MM.1S (cell line): Measurements from ENCODE around the gene SCAPER.

Experiments used
- DNase-seq: peaks from one replicate; pipeline ENCODE4 v3.0.0-alpha.2; 2015
- H2AFZ ChIP-seq: fragments of 300-600 bp; sonication (generic); 2 replicates; pipeline ENCODE4 v1.6.0; 2016; ENCODE audit warnings: antibody characterized with exemption, low read length
- H3F3A ChIP-seq: fragments of 300-600 bp; sonication (generic); 2 replicates; pipeline ENCODE4 v1.6.1; 2016; ENCODE audit warnings: mild to moderate bottlenecking, antibody characterized with exemption, low read length, moderate library complexity, mixed read lengths; ENCODE audit not compliant: insufficient read depth
- H3K27ac ChIP-seq: fragments of 300-600 bp; sonication (generic); 2 replicates; pipeline ENCODE4 v1.5.1; 2016; ENCODE audit warnings: mild to moderate bottlenecking, low read length
- H3K27me3 ChIP-seq: fragments of 300-600 bp; sonication (generic); replicated peaks from 2 replicates; pipeline ENCODE4 v1.6.0; 2016; ENCODE audit warnings: low read length; ENCODE audit not compliant: insufficient read depth
- H3K36me3 ChIP-seq: fragments of 300-600 bp; sonication (generic); replicated peaks from 2 replicates; pipeline ENCODE4 v1.6.1; 2016; ENCODE audit warnings: mild to moderate bottlenecking, low read length, mixed read lengths; ENCODE audit not compliant: insufficient read depth
- H3K4me1 ChIP-seq: fragments of 300-600 bp; sonication (generic); 2 replicates; pipeline ENCODE4 v1.6.1; 2016; ENCODE audit warnings: low read length, mixed read lengths
- H3K4me2 ChIP-seq: fragments of 300-600 bp; sonication (generic); 2 replicates; pipeline ENCODE4 v1.6.0; 2016; ENCODE audit warnings: low read depth, low read length
- H3K4me3 ChIP-seq: fragments of 300-600 bp; sonication (generic); 2 replicates; pipeline ENCODE4 v1.5.1; 2016; ENCODE audit warnings: low read length, mixed read lengths
- H3K79me2 ChIP-seq: fragments of 300-600 bp; sonication (generic); 2 replicates; pipeline ENCODE4 v1.6.1; 2016; ENCODE audit warnings: mixed run types, low read length, mixed read lengths
- H3K9ac ChIP-seq: fragments of 300-600 bp; sonication (generic); 2 replicates; pipeline ENCODE4 v1.6.1; 2016; ENCODE audit warnings: low read length, mixed read lengths
- H3K9me2 ChIP-seq: fragments of 300-600 bp; sonication (generic); replicated peaks from 2 replicates; pipeline ENCODE4 v1.6.1; 2016; ENCODE audit warnings: mild to moderate bottlenecking, low read length, mixed read lengths; ENCODE audit not compliant: insufficient read depth
- H3K9me3 ChIP-seq: fragments of 300-600 bp; sonication (generic); replicated peaks from 2 replicates; pipeline ENCODE4 v1.6.1; 2016; ENCODE audit warnings: mild to moderate bottlenecking, low read length, mixed read lengths; ENCODE audit not compliant: insufficient read depth
- H4K20me1 ChIP-seq: fragments of 300-600 bp; sonication (generic); 2 replicates; pipeline ENCODE4 v1.6.1; 2016; ENCODE audit warnings: mild to moderate bottlenecking, low read length, moderate library complexity, mixed read lengths; ENCODE audit not compliant: insufficient read depth
- EZH2 ChIP-seq: fragments of 300-600 bp; sonication (generic); optimal IDR thresholded peaks from 2 replicates; pipeline ENCODE3; 2017; ENCODE audit warnings: low read depth, mild to moderate bottlenecking, antibody characterized with exemption, low read length, mixed read lengths
- EZH2phosphoT487 ChIP-seq: fragments of 300-600 bp; sonication (generic); IDR thresholded peaks from 2 replicates; pipeline ENCODE4 v1.6.1; 2018; ENCODE audit warnings: antibody characterized with exemption, low read length
- TF ChIP-seq, protein P1 (sequence below): fragments of 300-600 bp; sonication (generic); IDR thresholded peaks from 2 replicates; pipeline ENCODE4 v1.5.1; 2016; ENCODE audit warnings: antibody characterized with exemption, low read length, mixed read lengths

Gene SCAPER

DNA sequence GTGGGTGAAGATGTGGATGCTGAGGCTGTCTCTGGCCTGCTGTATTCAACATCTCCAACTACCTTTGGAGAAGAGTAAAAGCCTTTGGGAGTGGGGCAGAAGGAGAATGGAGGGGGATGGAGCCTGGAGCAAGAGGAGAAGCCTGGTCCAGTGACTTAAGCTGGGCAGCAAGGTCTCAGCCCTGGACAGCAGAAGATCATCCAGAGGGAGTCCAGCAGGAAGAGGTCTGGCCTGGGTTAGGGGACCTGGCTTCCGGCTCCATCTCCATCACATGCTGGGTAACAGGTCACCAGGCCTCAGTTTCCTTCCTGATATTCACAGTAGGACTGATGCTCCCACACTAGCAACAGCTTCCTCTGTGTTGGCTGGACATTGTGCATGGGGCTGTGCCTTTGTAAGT, 572.3 kb downstream of the SCAPER start:
- Histone ChIP-seq H3K36me3 (no peaks in the 10 kb centered on the region), H2AFZ (no peak overlapping the region), H4K20me1 (no peaks in the 10 kb centered on the region), H3K4me1 (no peaks in the 10 kb centered on the region; the same call in 1 of the 2 replicates), H3K27me3 (0 out of 2 replicates have a peak, but pooled peaks cover 6% of the 10 kb centered on the region), H3K9me3 (no peaks in the 10 kb centered on the region), H3K4me2 (no peak overlapping the region), H3K79me2 (no peaks in the 10 kb centered on the region), H3K27ac (no peak overlapping the region), H3K9ac (no peak overlapping the region), H3F3A (no peaks in the 10 kb centered on the region), H3K9me2 (no peaks in the 10 kb centered on the region), H3K4me3 (no peak overlapping the region)
- DNase-seq, result no peak
- TF ChIP-seq, protein P1, sequence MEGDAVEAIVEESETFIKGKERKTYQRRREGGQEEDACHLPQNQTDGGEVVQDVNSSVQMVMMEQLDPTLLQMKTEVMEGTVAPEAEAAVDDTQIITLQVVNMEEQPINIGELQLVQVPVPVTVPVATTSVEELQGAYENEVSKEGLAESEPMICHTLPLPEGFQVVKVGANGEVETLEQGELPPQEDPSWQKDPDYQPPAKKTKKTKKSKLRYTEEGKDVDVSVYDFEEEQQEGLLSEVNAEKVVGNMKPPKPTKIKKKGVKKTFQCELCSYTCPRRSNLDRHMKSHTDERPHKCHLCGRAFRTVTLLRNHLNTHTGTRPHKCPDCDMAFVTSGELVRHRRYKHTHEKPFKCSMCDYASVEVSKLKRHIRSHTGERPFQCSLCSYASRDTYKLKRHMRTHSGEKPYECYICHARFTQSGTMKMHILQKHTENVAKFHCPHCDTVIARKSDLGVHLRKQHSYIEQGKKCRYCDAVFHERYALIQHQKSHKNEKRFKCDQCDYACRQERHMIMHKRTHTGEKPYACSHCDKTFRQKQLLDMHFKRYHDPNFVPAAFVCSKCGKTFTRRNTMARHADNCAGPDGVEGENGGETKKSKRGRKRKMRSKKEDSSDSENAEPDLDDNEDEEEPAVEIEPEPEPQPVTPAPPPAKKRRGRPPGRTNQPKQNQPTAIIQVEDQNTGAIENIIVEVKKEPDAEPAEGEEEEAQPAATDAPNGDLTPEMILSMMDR, result no peak
- TF ChIP-seq EZH2 (no peak), EZH2phosphoT487 (no peak)

DNA sequence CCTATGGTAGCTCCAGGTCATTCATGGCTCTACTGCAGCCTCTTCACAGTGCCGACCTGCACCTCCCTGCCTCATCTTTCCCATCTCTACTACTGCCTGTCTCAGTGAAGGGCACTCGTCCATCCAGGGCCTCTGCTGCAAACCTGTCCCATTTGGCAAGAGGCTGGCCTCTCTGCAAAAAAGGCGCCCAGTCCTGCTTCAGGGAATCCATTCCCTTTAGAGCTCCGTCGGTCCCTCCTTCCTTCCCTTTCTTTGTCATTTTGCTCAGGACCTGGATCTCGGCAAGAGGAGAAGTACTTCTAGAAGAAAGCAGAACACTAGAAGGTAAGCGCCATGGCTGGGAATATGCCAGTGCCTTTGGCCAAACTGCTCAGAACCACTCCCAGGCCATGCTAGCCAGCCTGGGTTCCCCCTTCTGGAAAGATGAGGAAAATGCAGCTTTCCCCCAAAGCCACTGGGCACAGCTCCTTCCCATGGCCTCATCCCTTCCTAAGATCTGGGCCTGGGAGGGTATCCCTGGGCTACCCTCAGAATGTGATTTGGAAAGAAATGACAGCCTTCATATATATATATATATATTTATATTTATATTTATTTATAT, 575.0 kb downstream of the SCAPER start:
- 0 out of 2 replicates have a peak overlapping the region, but pooled peaks have one; percentile 19 for H2AFZ ChIP-seq
- no peaks in the 10 kb centered on the region for H3K27me3 ChIP-seq
- no peaks in the 10 kb centered on the region for H3K79me2 ChIP-seq
- no peaks in the 10 kb centered on the region for H3K9me2 ChIP-seq
- no peaks in the 10 kb centered on the region for H3K4me1 ChIP-seq
- H3F3A ChIP-seq, result no peaks in the 10 kb centered on the region
- H3K4me2 ChIP-seq, result no peak overlapping the region
- no peaks in the 10 kb centered on the region for H4K20me1 ChIP-seq
- H3K36me3 ChIP-seq, result no peaks in the 10 kb centered on the region
- H3K4me3 ChIP-seq, result no peak overlapping the region
- H3K9ac ChIP-seq, result no peak overlapping the region
- no peak overlapping the region for H3K27ac ChIP-seq
- no peak for TF ChIP-seq EZH2phosphoT487
- no peak for TF ChIP-seq EZH2
- TF ChIP-seq, protein P1, result no peak; the same call in 1 of the 2 replicates
- no peak for DNase-seq
- H3K9me3 ChIP-seq, result no peaks in the 10 kb centered on the region

DNA sequence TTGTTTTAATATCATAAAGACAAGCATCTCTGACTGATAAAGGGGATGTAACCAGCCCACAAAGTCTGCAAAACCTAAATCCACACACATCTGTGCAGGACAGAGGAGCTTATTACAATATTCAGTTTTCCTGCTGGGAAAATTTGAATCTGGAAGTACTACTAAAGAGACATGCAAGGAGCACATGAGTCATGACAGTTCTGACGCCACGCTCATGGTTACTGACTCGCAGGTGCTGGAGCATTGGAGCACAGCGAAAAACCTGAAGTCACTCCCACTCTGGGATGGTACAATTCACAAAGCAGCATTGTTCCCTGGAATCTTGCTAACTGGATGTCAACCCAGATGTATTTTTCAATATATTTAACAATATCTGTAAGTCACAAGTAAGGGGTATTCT, 576.2 kb downstream of the SCAPER start:
- Histone ChIP-seq H3F3A (no peaks in the 10 kb centered on the region), H3K9me3 (no peaks in the 10 kb centered on the region), H3K9me2 (no peaks in the 10 kb centered on the region), H3K79me2 (no peaks in the 10 kb centered on the region), H3K4me3 (no peak overlapping the region), H3K9ac (no peak overlapping the region), H3K4me1 (no peaks in the 10 kb centered on the region), H2AFZ (no peak overlapping the region), H3K36me3 (no peaks in the 10 kb centered on the region), H3K4me2 (no peak overlapping the region), H3K27ac (no peak overlapping the region), H3K27me3 (no peaks in the 10 kb centered on the region), H4K20me1 (no peaks in the 10 kb centered on the region)
- DNase-seq, result no peak
- TF ChIP-seq EZH2, result no peak
- no peak for TF ChIP-seq EZH2phosphoT487
- TF ChIP-seq, protein P1, result no peak
